ENCODE results near the gene ECE1.

ECE1 gene

GRCh38 chr1:21255284-21255942 lies 34.9 kb downstream of the ECE1 start:
- H2AFZ ChIP-seq (ENCODE audit: low read depth, low read length, severe bottlenecking): no peak overlapping the region
- TF ChIP-seq EZH2phosphoT487 (conservative IDR thresholded peaks at IDR 0.05; ENCODE audit: low read length) (no peak), CTCF (IDR thresholded peaks at IDR 0.05; ENCODE audit: insufficient read depth, low read length, poor library complexity, severe bottlenecking) (peak; percentile 81)
- no peak overlapping the region for H3K4me2 ChIP-seq (ENCODE audit: low read depth, low read length, poor library complexity, severe bottlenecking)
- H3K9me2 ChIP-seq (replicated peaks; ENCODE audit: insufficient read depth, low read length): no peaks in the 10 kb centered on the region
- H3K27ac ChIP-seq (ENCODE audit: low read depth, low read length): no peak overlapping the region
- H3F3A ChIP-seq (ENCODE audit: insufficient read depth): no peaks in the 10 kb centered on the region
- H3K4me3 ChIP-seq (ENCODE audit: insufficient read depth, low read length, poor library complexity, severe bottlenecking): no peak overlapping the region
- no peaks in the 10 kb centered on the region for H3K36me3 ChIP-seq (ENCODE audit: low read length)
- no peaks in the 10 kb centered on the region for H3K79me2 ChIP-seq (ENCODE audit: insufficient read depth, low read length)
- no peak overlapping the region for H3K9ac ChIP-seq (ENCODE audit: low read length)
- H3K27me3 ChIP-seq (ENCODE audit: low read length): no peaks in the 10 kb centered on the region
- H3K9me3 ChIP-seq (ENCODE audit: insufficient read depth, low read length): no peaks in the 10 kb centered on the region
- H4K20me1 ChIP-seq (ENCODE audit: low read depth, low read length): no peaks in the 10 kb centered on the region

DNA sequence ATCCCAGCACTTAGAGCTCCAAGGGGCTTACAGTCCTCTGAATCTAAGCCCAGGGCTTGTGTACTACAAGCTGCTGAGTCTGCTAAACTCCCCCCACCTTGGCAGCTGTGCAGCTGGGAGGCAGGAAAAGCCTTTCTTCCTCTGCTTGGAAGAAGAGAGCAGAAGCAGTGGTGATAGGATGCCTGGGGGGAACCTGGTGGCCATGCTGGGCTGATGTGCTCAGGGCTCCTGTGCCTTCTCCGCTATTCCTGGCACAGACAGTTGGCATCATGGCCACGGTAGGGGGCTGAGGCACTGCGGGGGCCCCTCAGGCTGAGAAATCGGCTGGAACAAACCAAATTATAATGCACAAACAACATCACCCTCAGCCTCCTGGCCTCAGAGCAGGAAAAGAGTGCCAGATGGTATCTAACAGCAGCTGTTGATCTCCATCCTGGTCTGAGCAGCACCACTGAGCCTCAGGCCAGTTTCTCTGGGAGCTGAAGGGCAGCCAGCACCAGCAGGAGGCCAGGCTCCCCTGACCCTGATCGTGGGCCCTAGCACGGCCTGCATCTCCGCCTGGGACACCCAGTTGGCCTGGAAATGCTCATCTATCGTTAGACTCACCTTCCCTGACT lies 35.8 kb downstream of the ECE1 start:
- H2AFZ ChIP-seq (ENCODE audit: low read depth, low read length, severe bottlenecking): no peak overlapping the region
- H3K9me3 ChIP-seq (ENCODE audit: insufficient read depth, low read length): no peaks in the 10 kb centered on the region
- no peaks in the 10 kb centered on the region for H4K20me1 ChIP-seq (ENCODE audit: low read depth, low read length)
- no peak overlapping the region for H3K4me2 ChIP-seq (ENCODE audit: low read depth, low read length, poor library complexity, severe bottlenecking)
- H3K79me2 ChIP-seq (ENCODE audit: insufficient read depth, low read length): no peaks in the 10 kb centered on the region
- no peaks in the 10 kb centered on the region for H3K27me3 ChIP-seq (ENCODE audit: low read length)
- H3K27ac ChIP-seq (ENCODE audit: low read depth, low read length): no peak overlapping the region
- H3K4me3 ChIP-seq (ENCODE audit: insufficient read depth, low read length, poor library complexity, severe bottlenecking): no peak overlapping the region
- H3K36me3 ChIP-seq (ENCODE audit: low read length): no peaks in the 10 kb centered on the region
- H3F3A ChIP-seq (ENCODE audit: insufficient read depth): no peaks in the 10 kb centered on the region
- H3K9ac ChIP-seq (ENCODE audit: low read length): no peak overlapping the region
- TF ChIP-seq EZH2phosphoT487 (conservative IDR thresholded peaks at IDR 0.05; ENCODE audit: low read length) (no peak), CTCF (IDR thresholded peaks at IDR 0.05; ENCODE audit: insufficient read depth, low read length, poor library complexity, severe bottlenecking) (no peak)
- H3K9me2 ChIP-seq (replicated peaks; ENCODE audit: insufficient read depth, low read length): no peaks in the 10 kb centered on the region

GRCh38 chr1:21251773-21252471 lies 38.3 kb downstream of the ECE1 start:
- H3K9me2 ChIP-seq (replicated peaks; ENCODE audit: insufficient read depth, low read length): no peaks in the 10 kb centered on the region
- no peaks in the 10 kb centered on the region for H3K9me3 ChIP-seq (ENCODE audit: insufficient read depth, low read length)
- H3K36me3 ChIP-seq (ENCODE audit: low read length): no peaks in the 10 kb centered on the region
- H3K4me3 ChIP-seq (ENCODE audit: insufficient read depth, low read length, poor library complexity, severe bottlenecking): no peak overlapping the region
- no peak overlapping the region for H3K4me2 ChIP-seq (ENCODE audit: low read depth, low read length, poor library complexity, severe bottlenecking)
- no peaks in the 10 kb centered on the region for H3K79me2 ChIP-seq (ENCODE audit: insufficient read depth, low read length)
- no peaks in the 10 kb centered on the region for H4K20me1 ChIP-seq (ENCODE audit: low read depth, low read length)
- H3K27me3 ChIP-seq (ENCODE audit: low read length): no peaks in the 10 kb centered on the region
- no peaks in the 10 kb centered on the region for H3F3A ChIP-seq (ENCODE audit: insufficient read depth)
- no peak overlapping the region for H3K9ac ChIP-seq (ENCODE audit: low read length)
- no peak for TF ChIP-seq EZH2phosphoT487 (conservative IDR thresholded peaks at IDR 0.05; ENCODE audit: low read length)
- no peak for TF ChIP-seq CTCF (IDR thresholded peaks at IDR 0.05; ENCODE audit: insufficient read depth, low read length, poor library complexity, severe bottlenecking)
- no peak overlapping the region for H2AFZ ChIP-seq (ENCODE audit: low read depth, low read length, severe bottlenecking)
- H3K27ac ChIP-seq (ENCODE audit: low read depth, low read length): no peak overlapping the region

Measured in SU-DHL-6 (cell line).